Lung (tissue), 12 donors: ENCODE data around the gene INCENP. TPM values are rescaled to one million over a fixed set of nuclear protein-coding genes. Genes with fewer than 3 reads are reported as not detected.
A peak's percentile ranks its signal among the peaks of the same experiment; 100 is the strongest.

Source experiments
- ATAC-seq: fragments of 200-7000 bp; cut with Tn5 transposase; one replicate; pipeline ENCODE4 v1.9.1; 2020; ENCODE audit warnings: moderate number of reproducible peaks; ENCODE audit not compliant: insufficient read depth, low FRiP score
- DNase-seq, 3 donors: peaks; one replicate each; pipeline ENCODE4 v3.0.0-alpha.2; 2013 to 2017
- H3K27ac ChIP-seq, 2 donors: one replicate each; pipeline ENCODE4 v1.5.1; 2013; ENCODE audit warnings: mild to moderate bottlenecking in 2 of 2, moderate library complexity in 2 of 2, control low read depth in 1 of 2, inconsistent platforms in 1 of 2, low read depth in 1 of 2, low read length in 1 of 2
- H3K27me3 ChIP-seq, 3 donors: one replicate each; pipeline ENCODE4 v1.5.1; 2013; ENCODE audit warnings: low read length in 2 of 3; ENCODE audit not compliant: control insufficient read depth in 3 of 3, insufficient read depth in 3 of 3
- H3K36me3 ChIP-seq, 4 donors: one replicate each; pipeline ENCODE4 v1.5.1; 2013; ENCODE audit warnings: low read length in 4 of 4, mild to moderate bottlenecking in 1 of 4, moderate library complexity in 1 of 4; ENCODE audit not compliant: control insufficient read depth in 4 of 4, insufficient read depth in 4 of 4
- H3K4me1 ChIP-seq, 5 donors: one replicate each; pipeline ENCODE4 v1.5.1; 2013; ENCODE audit warnings: low read length in 5 of 5, mild to moderate bottlenecking in 2 of 5, moderate library complexity in 1 of 5; ENCODE audit not compliant: control insufficient read depth in 5 of 5, insufficient read depth in 5 of 5
- H3K4me3 ChIP-seq: one replicate; pipeline ENCODE4 v1.5.1; 2013; ENCODE audit warnings: mild to moderate bottlenecking, control low read depth, moderate library complexity
- H3K9ac ChIP-seq, 2 donors: one replicate each; pipeline ENCODE4 v1.5.1; 2013; ENCODE audit warnings: low read length in 2 of 2, control low read depth in 1 of 2; ENCODE audit not compliant: insufficient read depth in 1 of 2
- H3K9me3 ChIP-seq, 4 donors: one replicate each; pipeline ENCODE4 v1.5.1; 2013; ENCODE audit warnings: low read length in 3 of 4, mild to moderate bottlenecking in 1 of 4, moderate library complexity in 1 of 4; ENCODE audit not compliant: control insufficient read depth in 4 of 4, insufficient read depth in 3 of 4
- whole genome bisulfite sequencing, 2 donors: extraction: QIAGEN DNeasy Blood & Tissue Kit; methylation state at CpG; one replicate each; pipeline ENCODE4 v1.1.7; 2013; 5-methylcytosine and 5-hydroxymethylcytosine counted together
- polyA plus RNA-seq, 2 donors: library from polyadenylated mRNA; stranded (reverse); fragments of 200-250 nt; gene quantifications; one replicate each; pipeline ENCODE4 v1.2.1, GENCODE V29; 2013
- total RNA-seq, 2 donors: library from RNA; depleted of rRNA in 1 of 2; stranded (reverse); fragments of >200 nt in 1 of 2; gene quantifications; one replicate each; pipeline ENCODE4 v1.2.1, GENCODE V29; 2014 to 2021
- TF ChIP-seq, protein P1 (sequence below): IDR thresholded peaks from 2 replicates; pipeline ENCODE4 v1.5.1; 2012; ENCODE audit warnings: mild to moderate bottlenecking; ENCODE audit errors: control extremely low read depth, extremely low read depth
- donor health status: control.
- donor health status: control.
- donor health status: Bipolar disorder and iron deficiency.
- donor health status: healthy.
- donor health status: DM: yes; HTN: yes; CAD: no.

Gene INCENP
- total and polyA plus RNA-seq, 4 donors = 3.8 to 14.1 (median 10.0) TPM

DNA sequence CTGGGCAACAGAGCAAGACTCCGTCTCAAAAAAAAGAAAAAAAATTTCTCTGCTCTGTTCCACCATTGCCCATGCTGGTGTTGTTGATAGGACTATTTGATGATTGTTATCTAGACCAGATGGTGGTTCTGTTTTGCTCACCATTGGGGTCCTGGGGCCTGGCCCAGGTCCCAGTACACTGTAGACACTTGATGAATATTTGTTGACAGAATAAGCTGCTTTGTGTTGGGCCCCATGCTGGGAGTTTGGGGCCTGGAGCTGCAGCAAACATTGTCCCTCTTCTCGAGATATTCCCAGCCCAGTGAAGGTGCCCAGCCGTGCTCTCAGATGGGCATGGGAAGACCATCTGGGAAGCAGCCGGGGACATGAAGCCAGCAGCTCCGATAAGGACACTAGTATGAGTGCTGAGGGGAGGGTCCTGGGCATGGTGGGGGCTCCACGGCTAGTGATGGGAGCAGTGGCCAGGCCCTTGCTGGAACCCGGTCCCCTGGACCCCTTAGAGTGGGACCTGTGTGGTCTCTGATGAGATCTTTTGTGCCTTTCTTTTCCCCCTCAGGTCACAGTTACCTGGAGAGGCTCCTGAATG is 13.6 kb downstream of the INCENP start:
- peaks cover 0 to 46% (median 13%) of the 10 kb centered on the region in 4 donors for H3K36me3 ChIP-seq
- H3K27ac ChIP-seq = no peak overlapping the region
- H3K27me3 ChIP-seq = no peaks in the 10 kb centered on the region
- ATAC-seq (no peak), DNase-seq (peak in 1 of 3 donors; percentile 6)
- H3K9ac ChIP-seq = no peak overlapping the region
- WGBS, 2 donors = 93 to 96% methylated on average over 7 of the region's 7 CpGs
- no peaks in the 10 kb centered on the region for H3K9me3 ChIP-seq
- no peak overlapping the region for H3K4me3 ChIP-seq
- TF ChIP-seq, protein P1, sequence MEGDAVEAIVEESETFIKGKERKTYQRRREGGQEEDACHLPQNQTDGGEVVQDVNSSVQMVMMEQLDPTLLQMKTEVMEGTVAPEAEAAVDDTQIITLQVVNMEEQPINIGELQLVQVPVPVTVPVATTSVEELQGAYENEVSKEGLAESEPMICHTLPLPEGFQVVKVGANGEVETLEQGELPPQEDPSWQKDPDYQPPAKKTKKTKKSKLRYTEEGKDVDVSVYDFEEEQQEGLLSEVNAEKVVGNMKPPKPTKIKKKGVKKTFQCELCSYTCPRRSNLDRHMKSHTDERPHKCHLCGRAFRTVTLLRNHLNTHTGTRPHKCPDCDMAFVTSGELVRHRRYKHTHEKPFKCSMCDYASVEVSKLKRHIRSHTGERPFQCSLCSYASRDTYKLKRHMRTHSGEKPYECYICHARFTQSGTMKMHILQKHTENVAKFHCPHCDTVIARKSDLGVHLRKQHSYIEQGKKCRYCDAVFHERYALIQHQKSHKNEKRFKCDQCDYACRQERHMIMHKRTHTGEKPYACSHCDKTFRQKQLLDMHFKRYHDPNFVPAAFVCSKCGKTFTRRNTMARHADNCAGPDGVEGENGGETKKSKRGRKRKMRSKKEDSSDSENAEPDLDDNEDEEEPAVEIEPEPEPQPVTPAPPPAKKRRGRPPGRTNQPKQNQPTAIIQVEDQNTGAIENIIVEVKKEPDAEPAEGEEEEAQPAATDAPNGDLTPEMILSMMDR = no peak
- peaks cover 0 to 4% (median 0%) of the 10 kb centered on the region in 5 donors for H3K4me1 ChIP-seq

GRCh38 chr11:62137881-62138629 is 14.2 kb downstream of the INCENP start:
- Histone ChIP-seq H3K4me1 (peaks cover 0 to 11% (median 0%) of the 10 kb centered on the region in 5 donors), H3K9me3 (no peaks in the 10 kb centered on the region), H3K27ac (no peak overlapping the region), H3K9ac (no peak overlapping the region), H3K4me3 (no peak overlapping the region), H3K27me3 (no peaks in the 10 kb centered on the region), H3K36me3 (peaks cover 0 to 46% (median 14%) of the 10 kb centered on the region in 4 donors)
- 95% methylated on average over 14 of the region's 14 CpGs for WGBS, 2 donors
- ATAC-seq (no peak), DNase-seq (peak in 1 of 3 donors; percentile 10)
- TF ChIP-seq, protein P1 = no peak

- Histone ChIP-seq H3K4me1 (peaks cover 0 to 19% (median 0%) of the 10 kb centered on the region in 5 donors), H3K9me3 (no peaks in the 10 kb centered on the region), H3K9ac (no peak overlapping the region), H3K27ac (no peak overlapping the region), H3K36me3 (peaks cover 0 to 46% (median 14%) of the 10 kb centered on the region in 4 donors), H3K4me3 (no peak overlapping the region), H3K27me3 (no peaks in the 10 kb centered on the region)
- no peak for ATAC-seq
- TF ChIP-seq, protein P1 = no peak
- peak in 1 of 3 donors; percentile 11 for DNase-seq
- 92 to 95% methylated on average over 16 to 17 of the region's 17 CpGs for WGBS, 2 donors
These were observed 15.0 kb downstream of the INCENP start for GRCh38 chr11:62138630-62139425.
